Measurements from ENCODE around the gene KCNJ11.

DNA sequence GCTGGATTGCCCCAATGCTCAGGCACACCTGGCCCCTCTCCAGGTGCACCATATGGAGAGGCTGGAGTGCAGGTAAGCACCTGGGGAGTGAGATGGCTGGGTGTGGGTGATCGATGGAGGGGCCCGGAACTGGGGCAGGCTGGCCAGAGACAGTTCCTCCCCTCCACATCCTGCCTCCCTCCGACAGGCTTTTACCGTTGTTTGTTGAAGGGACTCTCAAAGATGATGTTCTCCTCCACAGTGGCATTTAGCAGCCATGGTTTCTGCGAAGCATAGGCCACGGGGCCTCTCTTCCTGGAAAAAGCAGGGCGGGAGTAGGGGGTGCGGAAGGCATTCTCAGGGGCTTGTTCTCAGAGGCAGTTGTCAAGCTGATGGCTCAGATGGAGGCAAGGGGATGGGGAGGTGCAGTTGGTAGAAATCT, 25.9 kb upstream of the KCNJ11 start:
- no peak for TF ChIP-seq POLR2A (IDR thresholded peaks at IDR 0.05)
- TF ChIP-seq, protein P1, sequence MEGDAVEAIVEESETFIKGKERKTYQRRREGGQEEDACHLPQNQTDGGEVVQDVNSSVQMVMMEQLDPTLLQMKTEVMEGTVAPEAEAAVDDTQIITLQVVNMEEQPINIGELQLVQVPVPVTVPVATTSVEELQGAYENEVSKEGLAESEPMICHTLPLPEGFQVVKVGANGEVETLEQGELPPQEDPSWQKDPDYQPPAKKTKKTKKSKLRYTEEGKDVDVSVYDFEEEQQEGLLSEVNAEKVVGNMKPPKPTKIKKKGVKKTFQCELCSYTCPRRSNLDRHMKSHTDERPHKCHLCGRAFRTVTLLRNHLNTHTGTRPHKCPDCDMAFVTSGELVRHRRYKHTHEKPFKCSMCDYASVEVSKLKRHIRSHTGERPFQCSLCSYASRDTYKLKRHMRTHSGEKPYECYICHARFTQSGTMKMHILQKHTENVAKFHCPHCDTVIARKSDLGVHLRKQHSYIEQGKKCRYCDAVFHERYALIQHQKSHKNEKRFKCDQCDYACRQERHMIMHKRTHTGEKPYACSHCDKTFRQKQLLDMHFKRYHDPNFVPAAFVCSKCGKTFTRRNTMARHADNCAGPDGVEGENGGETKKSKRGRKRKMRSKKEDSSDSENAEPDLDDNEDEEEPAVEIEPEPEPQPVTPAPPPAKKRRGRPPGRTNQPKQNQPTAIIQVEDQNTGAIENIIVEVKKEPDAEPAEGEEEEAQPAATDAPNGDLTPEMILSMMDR (IDR thresholded peaks at IDR 0.05), result no peak

All from ovary (tissue), 3 donors.